BJ (cell line): ENCODE results near the gene TPSG1. TPM values are rescaled to one million over a fixed set of nuclear protein-coding genes. Genes with fewer than 3 reads are reported as not detected.

Source experiments
- CTCF ChIA-PET: fragments of 350-600 bp; formaldehyde crosslinking; extraction: SDS; loops from one replicate; lab custom pipeline; 2021; ENCODE audit warnings: antibody characterized with exemption, inconsistent platforms; lab: Yijun Ruan, JAX
- POLR2A ChIA-PET: fragments of 300-600 bp; sonication (Branson Sonifier 250); formaldehyde crosslinking; extraction: SDS; loops from one replicate; lab custom pipeline; 2021; ENCODE audit warnings: antibody characterized with exemption; lab: Charles Lee
- DNase-seq: peaks from one replicate; pipeline ENCODE4 v3.0.0-alpha.2; 2011; ENCODE audit warnings: low read depth
- H3K27me3 ChIP-seq: 2 replicates; pipeline ENCODE4 v1.6.0; 2011; ENCODE audit warnings: low read length; ENCODE audit not compliant: control insufficient read depth, insufficient read depth
- H3K36me3 ChIP-seq: 2 replicates; pipeline ENCODE4 v1.5.1; 2011; ENCODE audit warnings: low read length; ENCODE audit not compliant: control insufficient read depth, insufficient read depth
- H3K4me3 ChIP-seq: 2 replicates; pipeline ENCODE4 v1.5.1; 2011; ENCODE audit warnings: low read depth, mild to moderate bottlenecking, control low read depth, low read length
- CTCF ChIP-seq: IDR thresholded peaks from 2 replicates; pipeline ENCODE4 v1.5.1; 2011; ENCODE audit warnings: low read depth, mild to moderate bottlenecking, control low read depth, inconsistent platforms, low read length, moderate library complexity; ENCODE audit not compliant: insufficient read depth
- polyA plus RNA-seq: library from polyadenylated mRNA; depleted of rRNA; stranded (reverse); fragments of >200 nt; gene quantifications from 2 replicates; pipeline ENCODE4 v1.2.3, GENCODE V29; 2011

TPSG1 gene
- polyA plus RNA-seq, 1 experiment: not detected

- no peak for TF ChIP-seq CTCF
- Histone ChIP-seq H3K27me3 (no peaks in the 10 kb centered on the region), H3K36me3 (no peaks in the 10 kb centered on the region), H3K4me3 (no peak overlapping the region)
- ChIA-PET POLR2A (no interaction called here), CTCF (no interaction called here)
- DNase-seq: no peak
Measured at GRCh38 chr16:1217526-1217925, 7.5 kb downstream of the TPSG1 start.

GRCh38 chr16:1216681-1217400, 8.2 kb downstream of the TPSG1 start:
- CTCF ChIA-PET: no interaction called here
- no peak for DNase-seq
- TF ChIP-seq CTCF: no peak
- Histone ChIP-seq H3K4me3 (no peak overlapping the region), H3K27me3 (no peaks in the 10 kb centered on the region), H3K36me3 (no peaks in the 10 kb centered on the region)
- POLR2A ChIA-PET: no interaction called here

- Histone ChIP-seq H3K4me3 (no peak overlapping the region), H3K36me3 (no peaks in the 10 kb centered on the region), H3K27me3 (no peaks in the 10 kb centered on the region)
- POLR2A ChIA-PET: no interaction called here
- CTCF ChIA-PET: no interaction called here
- DNase-seq: no peak
- TF ChIP-seq CTCF: no peak
Measured at GRCh38 chr16:1216296-1216619, 8.8 kb downstream of the TPSG1 start.

- CTCF ChIA-PET: interaction anchor here (1.1 kb wide), 1 partner anchor 83 kb away, joined by 3 read pairs; no protein-coding TSS in a partner anchor
- Histone ChIP-seq H3K27me3 (no peaks in the 10 kb centered on the region), H3K36me3 (no peaks in the 10 kb centered on the region), H3K4me3 (no peak overlapping the region)
- TF ChIP-seq CTCF: no peak
- POLR2A ChIA-PET: no interaction called here
- DNase-seq: no peak
Measured at GRCh38 chr16:1215574-1216295, 9.3 kb downstream of the TPSG1 start.

GRCh38 chr16:1214719-1215118, 10.3 kb downstream of the TPSG1 start:
- no peaks in the 10 kb centered on the region for H3K27me3 ChIP-seq
- H3K4me3 ChIP-seq: no peak overlapping the region
- no peak for DNase-seq
- no peak for TF ChIP-seq CTCF
- no peaks in the 10 kb centered on the region for H3K36me3 ChIP-seq
- POLR2A ChIA-PET: no interaction called here
- CTCF ChIA-PET: interaction anchor here (1.1 kb wide), 1 partner anchor 84 kb away, joined by 3 read pairs; no protein-coding TSS in a partner anchor
